HG02973 (cell line): ENCODE results near the gene NSUN5.
"Not testable (repeated sequence)": the region's sequence is repeated elsewhere in the genome, so short reads cannot be mapped to it uniquely, and the experiment has no call there.

Experiments
- ATAC-seq: cut with Tn5 transposase; IDR thresholded peaks from one replicate; pipeline ENCODE4 v1.9.1; 2021; ENCODE audit warnings: moderate library complexity; ENCODE audit not compliant: unreplicated experiment

NSUN5 gene

GRCh38 chr7:73297706-73298105, 10.9 kb downstream of the NSUN5 start:
- ATAC-seq = not testable (repeated sequence)

- ATAC-seq = not testable (repeated sequence)
Measured at GRCh38 chr7:73297235-73297634, 11.4 kb downstream of the NSUN5 start.

- ATAC-seq = not testable (repeated sequence)
Measured at GRCh38 chr7:73277210-73277609, 31.4 kb downstream of the NSUN5 start.

GRCh38 chr7:73267813-73268212, 40.8 kb downstream of the NSUN5 start:
- ATAC-seq = not testable (repeated sequence)

- ATAC-seq = peak; percentile 80
Measured at GRCh38 chr7:73266719-73267368, 41.8 kb downstream of the NSUN5 start.

GRCh38 chr7:73262416-73262815, 46.2 kb downstream of the NSUN5 start:
- not testable (repeated sequence) for ATAC-seq
